BLaER1 (cell line): ENCODE measurements around the gene EVC.
"Not testable (repeated sequence)": the region's sequence is repeated elsewhere in the genome, so short reads cannot be mapped to it uniquely, and the experiment has no call there.

ENCODE experiments used
- H3K27ac ChIP-seq: shearing (Covaris generic); formaldehyde crosslinking; 2 replicates; pipeline ENCODE4 v1.8.1; 2022
- H3K27me3 ChIP-seq: shearing (Covaris generic); formaldehyde crosslinking; 2 replicates; pipeline ENCODE4 v1.8.1; 2022
- H3K36me3 ChIP-seq: shearing (Covaris generic); formaldehyde crosslinking; 2 replicates; pipeline ENCODE4 v1.8.1; 2022
- H3K4me1 ChIP-seq: shearing (Covaris generic); formaldehyde crosslinking; 2 replicates; pipeline ENCODE4 v1.8.1; 2022
- H3K4me2 ChIP-seq: shearing (Covaris generic); formaldehyde crosslinking; 2 replicates; pipeline ENCODE4 v1.8.1; 2022
- H3K4me3 ChIP-seq: shearing (Covaris generic); formaldehyde crosslinking; 2 replicates; pipeline ENCODE4 v1.8.1; 2022
- H3K9ac ChIP-seq: shearing (Covaris generic); formaldehyde crosslinking; 2 replicates; pipeline ENCODE4 v1.8.1; 2022
- H3K9me3 ChIP-seq: shearing (Covaris generic); formaldehyde crosslinking; 2 replicates; pipeline ENCODE4 v1.8.1; 2022
- H4K20me1 ChIP-seq: shearing (Covaris generic); formaldehyde crosslinking; 2 replicates; pipeline ENCODE4 v1.8.1; 2022
- Cebpa-rat ChIP-seq: shearing (Covaris generic); IDR thresholded peaks from 2 replicates; pipeline ENCODE4 v1.8.1; 2022

EVC gene

DNA sequence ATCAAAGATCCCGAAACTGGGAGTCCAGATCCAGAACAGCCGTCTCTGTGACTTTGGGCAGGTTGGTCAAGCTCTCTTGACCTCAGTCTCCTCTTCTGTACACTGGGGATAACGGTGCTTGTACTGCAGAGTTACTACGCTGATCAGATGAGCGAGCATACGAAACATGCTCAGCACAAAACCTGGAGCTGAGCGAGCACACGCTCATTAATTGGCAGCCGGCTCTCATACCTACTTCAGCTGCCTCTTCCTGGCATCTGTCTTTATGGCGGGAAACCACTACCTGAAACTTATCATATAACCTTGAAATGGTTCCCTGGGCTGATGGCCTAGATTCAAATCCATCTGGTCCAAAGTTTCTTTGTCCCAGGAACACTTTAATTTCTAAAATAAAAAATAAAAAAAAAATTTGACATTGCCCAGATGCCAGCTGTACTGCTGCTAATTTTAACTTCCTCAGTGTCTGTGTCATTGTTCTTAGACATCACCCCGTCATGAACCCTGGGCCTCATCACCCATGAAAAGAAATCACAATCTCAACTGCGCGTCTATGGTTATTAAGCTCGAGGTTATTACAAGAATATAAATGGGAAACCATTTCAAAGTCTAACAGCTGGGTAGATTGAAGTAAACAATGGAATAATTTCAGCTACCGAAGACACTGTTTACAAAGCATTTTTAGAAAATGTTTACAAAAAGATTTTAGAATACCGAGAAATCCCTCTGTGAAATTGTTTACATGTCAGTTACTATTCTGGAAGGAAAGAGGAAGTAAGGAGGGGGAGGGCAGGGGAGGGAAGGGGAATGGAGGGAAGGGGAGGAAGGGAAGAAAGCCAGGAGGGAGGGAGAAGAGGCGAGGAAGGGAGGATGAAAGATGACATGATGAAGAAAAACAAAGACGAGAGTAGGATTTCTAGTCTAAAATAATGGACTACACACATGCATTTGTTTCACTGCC is 132.9 kb downstream of the EVC start:
- H3K27me3 ChIP-seq = no peaks in the 10 kb centered on the region
- H3K4me2 ChIP-seq = peak overlapping the region; percentile 84
- H4K20me1 ChIP-seq = peaks cover 34% of the 10 kb centered on the region
- H3K27ac ChIP-seq = peak overlapping the region; percentile 72
- no peaks in the 10 kb centered on the region for H3K9me3 ChIP-seq
- no peak overlapping the region for H3K4me3 ChIP-seq
- peak overlapping the region; percentile 68 for H3K9ac ChIP-seq
- H3K4me1 ChIP-seq = peaks cover 81% of the 10 kb centered on the region
- peaks cover 92% of the 10 kb centered on the region for H3K36me3 ChIP-seq
- no peak for TF ChIP-seq Cebpa-rat

DNA sequence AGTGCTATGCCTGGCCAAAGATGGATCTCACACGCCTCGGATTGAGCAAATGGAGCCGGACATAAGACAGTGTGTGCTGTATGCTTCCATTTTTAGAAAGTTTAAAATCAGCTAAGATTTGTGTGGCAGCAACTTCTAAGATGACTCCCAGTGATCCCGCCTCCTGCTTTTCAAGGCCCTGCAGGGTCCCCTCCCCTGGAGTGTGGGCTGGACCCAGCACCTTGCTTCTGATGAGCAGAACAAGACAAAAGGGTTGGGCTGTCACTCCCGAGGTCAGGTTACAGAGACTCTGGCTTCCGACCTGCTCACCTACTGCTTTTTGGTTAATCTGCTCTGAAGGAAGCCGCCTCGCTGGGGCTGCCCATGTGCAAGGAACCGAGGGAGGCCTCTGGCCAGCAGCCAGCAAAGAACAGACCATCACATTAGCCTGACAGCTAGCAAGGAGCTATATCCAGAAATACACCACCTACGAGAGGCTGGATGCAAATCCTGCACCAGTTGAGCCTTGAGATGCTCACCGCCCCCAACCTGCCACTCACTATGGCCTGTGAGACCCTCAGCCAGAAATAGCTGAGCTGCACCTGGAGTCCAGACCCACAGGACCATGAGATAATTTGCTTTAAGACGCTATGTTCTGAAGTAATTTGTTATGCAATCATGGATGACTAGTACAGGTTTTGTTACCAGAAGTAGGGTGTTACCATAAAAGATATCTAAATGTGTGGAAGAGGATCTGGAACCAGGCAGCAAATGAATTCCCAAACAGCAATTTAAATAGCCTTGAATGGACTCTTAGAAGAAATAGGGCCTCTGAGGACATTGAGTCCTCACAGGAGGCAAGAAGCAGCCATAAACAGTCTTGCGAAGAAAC is 134.3 kb downstream of the EVC start:
- peak overlapping the region; percentile 84 for H3K4me2 ChIP-seq
- H3K36me3 ChIP-seq = peaks cover 92% of the 10 kb centered on the region
- peaks cover 67% of the 10 kb centered on the region for H3K4me1 ChIP-seq
- H3K9ac ChIP-seq = peak overlapping the region; percentile 68
- H3K4me3 ChIP-seq = no peak overlapping the region; the same call in 1 of the 2 replicates
- H3K27ac ChIP-seq = peak overlapping the region; percentile 72
- no peaks in the 10 kb centered on the region for H3K9me3 ChIP-seq
- H3K27me3 ChIP-seq = no peaks in the 10 kb centered on the region
- H4K20me1 ChIP-seq = peaks cover 22% of the 10 kb centered on the region
- TF ChIP-seq Cebpa-rat = no peak

DNA sequence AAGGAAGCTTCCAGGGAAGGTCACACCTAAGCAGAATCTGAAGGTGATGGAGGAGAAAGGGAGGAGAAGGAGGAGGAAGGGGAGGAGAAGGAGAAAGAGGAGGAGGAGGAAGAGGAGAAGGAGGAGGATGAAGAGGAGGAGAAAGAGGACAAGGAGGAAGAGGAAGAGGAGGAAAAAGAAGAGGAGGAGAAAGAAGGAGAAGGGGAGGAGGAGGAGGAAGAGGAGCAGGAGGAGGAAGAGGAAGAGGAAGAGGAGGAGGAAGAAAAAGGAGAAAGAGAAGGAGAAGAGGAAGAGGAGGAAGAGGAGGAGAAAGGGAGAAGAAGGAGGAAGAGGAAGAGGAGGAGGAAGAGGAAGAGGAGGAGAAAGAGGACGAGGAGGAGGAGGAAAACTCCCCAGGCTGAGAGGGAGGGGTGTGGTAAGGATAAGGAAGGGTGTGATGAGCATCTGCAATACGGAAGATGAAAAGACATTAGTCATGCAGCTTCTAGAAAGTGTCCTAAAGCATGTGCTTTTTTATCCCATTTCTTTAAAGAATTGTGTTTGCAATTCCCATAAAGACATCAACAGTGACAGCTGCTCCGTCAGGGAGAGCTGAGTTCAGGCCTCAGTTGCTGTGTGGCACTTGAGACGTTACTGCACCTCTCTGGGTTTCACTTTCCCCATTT is 140.8 kb downstream of the EVC start:
- Histone ChIP-seq H3K9ac (no peak overlapping the region), H3K9me3 (no peaks in the 10 kb centered on the region), H4K20me1 (peaks cover 60% of the 10 kb centered on the region), H3K36me3 (peaks cover 98% of the 10 kb centered on the region), H3K4me3 (no peak overlapping the region), H3K27me3 (no peaks in the 10 kb centered on the region), H3K4me1 (peaks cover 7% of the 10 kb centered on the region; the same call in 1 of the 2 replicates), H3K27ac (no peak overlapping the region), H3K4me2 (no peak overlapping the region)
- TF ChIP-seq Cebpa-rat = no peak

DNA sequence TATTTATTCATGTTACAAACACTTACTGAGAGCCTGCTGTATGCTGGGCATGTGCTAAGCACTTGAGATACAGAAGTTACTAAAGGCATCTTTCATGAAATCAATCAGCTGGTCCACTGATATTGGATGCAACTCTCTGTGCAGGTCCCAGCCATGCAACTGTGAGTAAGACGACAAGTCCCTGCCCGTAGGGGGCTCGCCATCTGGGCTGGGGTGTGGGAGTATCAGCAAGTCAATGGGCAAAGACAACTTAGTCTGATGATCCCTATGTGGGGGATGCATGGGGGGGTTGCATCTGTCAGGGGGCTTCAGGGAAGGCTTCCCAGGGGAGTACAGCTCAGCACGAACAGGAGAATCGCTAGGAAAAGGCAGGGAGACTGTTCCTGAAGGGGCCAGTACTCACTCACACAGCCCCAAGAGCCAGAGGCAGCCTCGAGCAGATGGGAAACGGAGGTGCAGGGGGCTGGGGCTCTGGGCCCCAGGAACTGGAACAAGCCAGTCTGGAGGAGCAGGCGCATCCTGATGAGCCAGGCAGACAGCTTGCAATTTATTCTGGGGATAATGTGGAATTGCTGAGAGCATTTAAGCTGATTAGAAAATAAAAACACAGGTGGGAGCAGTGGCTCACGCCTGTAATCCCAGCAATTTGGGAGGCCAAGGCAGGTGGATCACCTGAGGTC is 141.7 kb downstream of the EVC start:
- Histone ChIP-seq H3K4me1 (no peaks in the 10 kb centered on the region), H3K4me2 (no peak overlapping the region), H3K9ac (no peak overlapping the region), H3K27ac (no peak overlapping the region), H3K4me3 (no peak overlapping the region), H4K20me1 (peaks cover 69% of the 10 kb centered on the region), H3K9me3 (no peaks in the 10 kb centered on the region), H3K27me3 (no peaks in the 10 kb centered on the region), H3K36me3 (peaks cover 98% of the 10 kb centered on the region)
- TF ChIP-seq Cebpa-rat = no peak

DNA sequence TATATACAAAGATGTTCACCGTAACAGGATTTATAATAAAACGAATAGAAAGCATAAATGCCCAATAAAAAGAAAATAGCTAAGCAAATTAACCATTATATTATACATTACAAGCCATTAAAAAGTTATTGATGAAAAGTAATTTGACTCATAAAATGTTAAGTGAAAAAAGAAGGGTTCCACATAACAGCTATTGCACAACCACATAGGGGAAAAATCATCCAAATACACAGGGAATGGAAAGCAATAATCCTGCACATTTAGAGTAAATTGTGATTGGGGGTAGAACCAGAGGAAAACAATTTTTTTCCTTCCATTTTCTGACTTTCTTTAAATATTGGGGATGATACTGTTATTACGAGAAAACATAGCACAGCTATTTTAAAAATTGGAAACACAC is 143.9 kb downstream of the EVC start:
- H3K4me2 ChIP-seq = no peak overlapping the region
- peaks cover 98% of the 10 kb centered on the region for H3K36me3 ChIP-seq
- no peaks in the 10 kb centered on the region for H3K27me3 ChIP-seq
- no peak overlapping the region for H3K9ac ChIP-seq
- H3K4me3 ChIP-seq = no peak overlapping the region
- TF ChIP-seq Cebpa-rat = no peak
- H4K20me1 ChIP-seq = peaks cover 91% of the 10 kb centered on the region
- peaks cover 7% of the 10 kb centered on the region; the same call in 1 of the 2 replicates for H3K9me3 ChIP-seq
- no peak overlapping the region for H3K27ac ChIP-seq
- H3K4me1 ChIP-seq = no peaks in the 10 kb centered on the region

DNA sequence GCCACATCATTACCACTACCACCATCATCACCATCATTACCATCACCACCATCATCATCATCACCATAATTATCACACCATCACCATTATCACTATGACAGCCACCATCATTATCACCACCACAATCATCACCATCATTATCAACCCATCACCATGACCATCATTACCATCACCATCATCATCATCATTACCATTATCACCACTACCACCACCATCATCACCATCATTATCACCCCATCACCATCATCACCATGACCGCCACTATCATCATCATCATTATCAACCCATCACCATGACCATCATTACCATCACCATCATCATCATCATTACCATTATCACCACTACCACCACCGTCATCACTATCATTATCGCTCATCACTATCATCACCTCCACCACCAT is 145.4 kb downstream of the EVC start:
- H3K4me2 ChIP-seq, H3K9me3 ChIP-seq, H3K27me3 ChIP-seq, H3K9ac ChIP-seq, H3K4me3 ChIP-seq, H3K4me1 ChIP-seq, H3K27ac ChIP-seq: not testable (repeated sequence)
- peaks cover 92% of the 10 kb centered on the region for H4K20me1 ChIP-seq
- peaks cover 98% of the 10 kb centered on the region for H3K36me3 ChIP-seq

DNA sequence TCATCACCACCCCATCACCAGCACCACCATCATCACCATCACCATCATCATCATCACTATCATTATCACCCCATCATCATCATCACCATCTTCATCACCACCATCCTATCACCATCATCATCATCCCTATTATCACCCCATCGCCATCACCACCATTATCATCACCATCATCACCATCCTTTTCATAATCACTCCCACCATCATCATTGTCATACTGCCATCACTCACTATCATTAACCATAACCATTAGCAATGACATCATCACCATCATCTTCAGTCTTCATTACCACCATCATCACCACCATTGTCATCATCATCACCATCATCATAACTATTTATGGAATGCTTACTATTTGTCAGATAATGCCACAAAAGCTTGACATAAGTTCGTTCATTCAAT is 146.2 kb downstream of the EVC start:
- H3K27ac ChIP-seq = no peak overlapping the region

DNA sequence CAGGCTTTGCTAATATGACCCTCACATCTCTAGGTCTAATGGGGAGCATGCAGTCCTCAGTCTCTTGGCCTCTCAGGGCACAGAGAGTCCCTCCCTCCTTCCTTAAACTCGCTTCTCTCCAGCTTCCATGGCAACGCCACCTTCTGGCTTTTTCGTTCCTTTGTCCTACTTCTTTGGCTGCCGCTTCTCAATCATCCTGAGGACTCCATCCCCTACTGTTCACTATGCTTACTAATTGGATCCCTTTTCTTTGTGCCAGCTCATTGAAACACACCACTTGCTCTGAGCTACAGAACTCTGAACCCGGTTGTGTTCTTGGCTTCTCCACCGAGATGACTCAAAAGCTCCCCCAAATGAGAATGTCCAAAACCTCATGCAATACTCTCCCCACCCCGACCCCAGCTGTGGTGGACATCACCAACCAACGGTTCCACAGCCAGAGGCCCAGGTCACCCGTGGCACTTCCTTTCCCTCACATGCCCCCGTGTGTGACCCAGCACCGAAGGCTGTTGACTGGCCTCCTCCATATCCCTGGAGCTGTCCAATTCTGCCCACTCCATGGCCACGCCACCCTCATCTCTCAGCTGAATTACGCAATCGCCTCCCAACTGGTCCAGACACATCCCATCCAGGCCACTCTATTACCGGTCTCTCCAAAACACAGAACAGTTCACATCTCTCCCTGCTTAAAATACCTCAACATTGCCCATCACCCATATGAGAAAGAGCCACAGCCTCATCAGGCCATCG is 147.2 kb downstream of the EVC start:
- H3K9ac ChIP-seq = no peak overlapping the region
- peaks cover 98% of the 10 kb centered on the region for H3K36me3 ChIP-seq
- H3K4me2 ChIP-seq = no peak overlapping the region
- peaks cover 97% of the 10 kb centered on the region for H4K20me1 ChIP-seq
- TF ChIP-seq Cebpa-rat = peak; percentile 86
- H3K4me3 ChIP-seq = no peak overlapping the region
- H3K9me3 ChIP-seq = peaks cover 7% of the 10 kb centered on the region; the same call in 1 of the 2 replicates
- no peak overlapping the region for H3K27ac ChIP-seq
- H3K4me1 ChIP-seq = peaks cover 18% of the 10 kb centered on the region
- H3K27me3 ChIP-seq = no peaks in the 10 kb centered on the region

More for the DNA sequence above, 146.2 kb downstream of the EVC start:
- Histone ChIP-seq H3K9ac (no peak overlapping the region), H4K20me1 (peaks cover 97% of the 10 kb centered on the region), H3K27me3 (no peaks in the 10 kb centered on the region), H3K4me1 (peaks cover 8% of the 10 kb centered on the region; the same call in 1 of the 2 replicates), H3K4me3 (no peak overlapping the region), H3K36me3 (peaks cover 98% of the 10 kb centered on the region), H3K4me2 (no peak overlapping the region), H3K9me3 (peaks cover 7% of the 10 kb centered on the region; the same call in 1 of the 2 replicates)
- TF ChIP-seq Cebpa-rat = no peak
